Kidney (tissue), 14 donors: Measurements from ENCODE around the gene RGL1. TPM values are rescaled to one million over a fixed set of nuclear protein-coding genes. Genes with fewer than 3 reads are reported as not detected.

Experiments used
- DNase-seq, 5 donors: peaks; one replicate each; pipeline ENCODE4 v3.0.0-alpha.2; 2013 to 2020
- FAIRE-seq: peaks from 2 replicates; lab custom pipeline; 2012; peaks lifted over from hg19 to GRCh38; lab: Jason Lieb, UNC
- H3K27ac ChIP-seq, 2 donors: one replicate each; pipeline ENCODE4 v1.7.0; 2013; ENCODE audit warnings: low read depth in 2 of 2, low read length in 2 of 2, inconsistent platforms in 1 of 2
- H3K27me3 ChIP-seq: one replicate; pipeline ENCODE4 v1.7.1; 2013; ENCODE audit warnings: low read length, inconsistent platforms; ENCODE audit not compliant: control insufficient read depth, insufficient read depth
- H3K36me3 ChIP-seq, 3 donors: one replicate each; pipeline versions ENCODE4 v1.7.0 to v1.7.1; 2013; ENCODE audit warnings: low read length in 3 of 3, control low read depth in 1 of 3, inconsistent platforms in 1 of 3; ENCODE audit not compliant: insufficient read depth in 3 of 3, control insufficient read depth in 2 of 3
- H3K4me1 ChIP-seq, 3 donors: one replicate each; pipeline versions ENCODE4 v1.7.0 to v1.7.1; 2013; ENCODE audit warnings: low read length in 3 of 3, inconsistent platforms in 1 of 3, low read depth in 1 of 3; ENCODE audit not compliant: control insufficient read depth in 2 of 3, insufficient read depth in 2 of 3
- H3K4me3 ChIP-seq, 3 donors: one replicate each; pipeline versions ENCODE4 v1.7.0 to v1.8.1; 2013; ENCODE audit warnings: low read length in 3 of 3, control low read depth in 1 of 3, inconsistent platforms in 1 of 3
- H3K9ac ChIP-seq, 3 donors: one replicate each; pipeline versions ENCODE4 v1.7.0 to v1.7.1; 2013; ENCODE audit warnings: low read length in 3 of 3, control low read depth in 1 of 3, inconsistent platforms in 1 of 3
- H3K9me3 ChIP-seq, 3 donors: one replicate each; pipeline versions ENCODE4 v1.7.0 to v1.7.1; 2013; ENCODE audit warnings: low read length in 3 of 3, control low read depth in 1 of 3, inconsistent platforms in 1 of 3; ENCODE audit not compliant: control insufficient read depth in 2 of 3, insufficient read depth in 1 of 3
- intact Hi-C: fragments of 100-400 bp; cut with DNase I; formaldehyde crosslinking; loops from one replicate; pipeline ENCODE4 v1.11.1; 2022
- polyA plus RNA-seq: library from polyadenylated mRNA; stranded (reverse); fragments of 350-450 nt; fragmentation: Illumina TruSeq; extraction: RNeasy Lipid Tissue Mini Kit (QIAGEN cat#74804); gene quantifications from one replicate; pipeline ENCODE4 v1.2.3, GENCODE V29; 2014; ENCODE audit warnings: low read depth, low replicate concordance; ENCODE audit not compliant: insufficient read depth
- total RNA-seq: library from RNA; stranded (reverse); fragmentation: NEBNext Ultra II Directional; extraction: Animal tissue kit (Norgen Biotek cat#: 25700); gene quantifications from one replicate; pipeline ENCODE4 v1.2.1, GENCODE V29; 2021
- TF ChIP-seq, protein P1 (sequence below): IDR thresholded peaks from 3 replicates; pipeline ENCODE4 v1.5.1; 2012; ENCODE audit warnings: mild to moderate bottlenecking, moderate library complexity, borderline replicate concordance; ENCODE audit not compliant: insufficient read depth; ENCODE audit errors: extremely low read depth
- donor health status: control.
- donor health status: control.
- donor health status: control.
- donor health status: control.
- donor health status: control.
- donor health status: DM: yes; HTN: yes; CAD: no.
- donor health status: Normal renal cell carcinoma (clear cell type).

Gene RGL1
- total and polyA plus RNA-seq, 2 donors from 2014 or later, result 17.3 to 30.7 TPM

DNA sequence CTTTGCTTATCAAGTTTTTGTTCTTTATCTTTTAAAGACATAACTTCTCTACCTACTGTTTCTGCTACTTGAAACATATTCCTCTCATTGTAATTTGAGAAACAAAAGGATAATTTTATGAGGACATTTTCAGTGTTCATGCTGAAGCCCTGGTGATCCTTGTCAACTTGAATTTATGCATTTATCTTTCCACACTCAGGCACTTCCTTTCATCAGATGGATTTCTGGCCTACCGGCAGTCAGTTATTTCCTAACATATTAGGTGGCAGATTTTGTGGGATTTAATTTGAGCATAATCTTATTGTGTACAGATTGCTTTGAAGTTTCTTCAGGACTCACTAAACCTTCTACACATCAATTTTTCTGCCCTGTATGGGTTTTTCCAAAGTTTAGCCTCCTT, 75.0 kb downstream of the RGL1 start:
- H3K27ac ChIP-seq, result no peak overlapping the region
- no peaks in the 10 kb centered on the region for H3K27me3 ChIP-seq
- peaks cover 6 to 13% (median 7%) of the 10 kb centered on the region in 3 donors for H3K36me3 ChIP-seq
- TF ChIP-seq, protein P1, sequence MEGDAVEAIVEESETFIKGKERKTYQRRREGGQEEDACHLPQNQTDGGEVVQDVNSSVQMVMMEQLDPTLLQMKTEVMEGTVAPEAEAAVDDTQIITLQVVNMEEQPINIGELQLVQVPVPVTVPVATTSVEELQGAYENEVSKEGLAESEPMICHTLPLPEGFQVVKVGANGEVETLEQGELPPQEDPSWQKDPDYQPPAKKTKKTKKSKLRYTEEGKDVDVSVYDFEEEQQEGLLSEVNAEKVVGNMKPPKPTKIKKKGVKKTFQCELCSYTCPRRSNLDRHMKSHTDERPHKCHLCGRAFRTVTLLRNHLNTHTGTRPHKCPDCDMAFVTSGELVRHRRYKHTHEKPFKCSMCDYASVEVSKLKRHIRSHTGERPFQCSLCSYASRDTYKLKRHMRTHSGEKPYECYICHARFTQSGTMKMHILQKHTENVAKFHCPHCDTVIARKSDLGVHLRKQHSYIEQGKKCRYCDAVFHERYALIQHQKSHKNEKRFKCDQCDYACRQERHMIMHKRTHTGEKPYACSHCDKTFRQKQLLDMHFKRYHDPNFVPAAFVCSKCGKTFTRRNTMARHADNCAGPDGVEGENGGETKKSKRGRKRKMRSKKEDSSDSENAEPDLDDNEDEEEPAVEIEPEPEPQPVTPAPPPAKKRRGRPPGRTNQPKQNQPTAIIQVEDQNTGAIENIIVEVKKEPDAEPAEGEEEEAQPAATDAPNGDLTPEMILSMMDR, result no peak
- no peak overlapping the region for H3K9ac ChIP-seq
- FAIRE-seq (no peak), DNase-seq (no peak)
- intact Hi-C loops, result no loop called here
- peaks cover 12 to 19% (median 18%) of the 10 kb centered on the region in 3 donors for H3K4me1 ChIP-seq
- no peaks in the 10 kb centered on the region for H3K9me3 ChIP-seq
- H3K4me3 ChIP-seq, result no peak overlapping the region

DNA sequence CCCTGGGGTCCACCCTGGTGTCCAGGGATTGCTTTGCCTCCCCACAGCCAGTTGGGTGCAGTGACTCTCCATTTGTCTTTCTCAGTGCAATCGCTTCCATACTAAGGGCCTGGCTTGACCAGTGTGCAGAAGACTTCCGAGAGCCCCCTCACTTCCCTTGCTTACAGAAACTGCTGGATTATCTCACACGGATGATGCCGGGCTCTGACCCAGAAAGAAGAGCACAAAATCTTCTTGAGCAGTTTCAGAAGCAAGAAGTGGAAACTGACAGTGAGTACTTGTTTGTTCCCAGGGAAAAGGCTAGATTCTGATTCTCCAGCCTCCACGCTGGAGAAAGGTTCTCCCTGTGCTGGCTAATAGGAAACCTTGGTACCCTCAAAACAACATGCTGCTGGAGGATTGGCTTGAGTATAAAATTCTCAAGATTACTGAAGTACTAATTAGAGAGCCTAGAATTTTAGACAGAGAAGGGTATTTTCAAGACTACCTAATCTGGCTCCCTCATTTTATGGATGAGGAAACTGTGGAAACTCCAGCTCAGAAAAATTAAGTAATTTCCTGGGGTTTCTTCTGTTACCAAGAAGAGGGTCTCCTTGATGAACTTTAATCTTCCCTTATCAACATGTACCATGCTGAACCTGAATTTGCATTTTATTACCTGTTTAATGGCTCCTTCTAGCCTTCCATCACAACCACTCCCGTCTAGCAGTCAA, 75.8 kb downstream of the RGL1 start:
- H3K27ac ChIP-seq, result no peak overlapping the region
- H3K9ac ChIP-seq, result no peak overlapping the region

DNA sequence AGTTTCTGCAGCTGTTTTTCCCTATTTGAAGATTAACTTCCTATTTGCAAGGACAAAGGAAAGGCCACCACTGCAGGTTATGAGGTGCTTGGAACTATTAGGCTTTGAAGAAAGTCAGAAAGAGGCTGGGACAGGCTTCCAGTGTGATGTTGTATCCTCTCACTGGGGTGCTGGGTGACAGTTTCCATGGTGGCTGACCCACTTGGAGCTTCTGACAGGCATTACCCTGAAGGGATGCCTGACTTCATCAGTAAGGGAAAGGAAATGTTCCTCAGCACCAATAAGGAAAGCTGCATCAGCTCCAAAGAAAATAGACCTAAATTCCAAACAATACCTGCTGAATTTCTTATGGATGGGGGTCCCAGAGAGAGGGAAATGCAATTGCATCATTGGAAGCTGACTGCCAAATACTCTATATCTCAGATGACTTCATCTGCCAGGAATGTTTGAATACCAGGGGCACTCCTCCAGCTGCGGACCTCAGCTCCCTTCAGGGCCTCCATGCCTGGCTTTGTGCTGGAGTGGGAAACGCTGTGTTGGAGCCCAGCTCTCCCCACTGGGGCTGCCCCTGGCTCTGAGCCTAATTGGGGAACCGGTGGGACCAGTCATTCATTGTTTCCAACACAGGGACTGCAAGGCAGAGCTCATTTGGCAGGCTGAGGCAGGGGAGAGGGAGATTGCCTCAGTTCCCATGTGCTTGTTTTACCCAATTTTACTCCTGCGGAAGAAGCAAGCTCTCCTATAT, 76.6 kb downstream of the RGL1 start:
- TF ChIP-seq, protein P1, result no peak
- H3K4me1 ChIP-seq, result peaks cover 6 to 18% (median 13%) of the 10 kb centered on the region in 3 donors
- H3K36me3 ChIP-seq, result peaks cover 6 to 20% (median 7%) of the 10 kb centered on the region in 3 donors
- no peak overlapping the region for H3K27ac ChIP-seq
- no peak overlapping the region for H3K9ac ChIP-seq
- H3K4me3 ChIP-seq, result no peak overlapping the region
- no peaks in the 10 kb centered on the region for H3K9me3 ChIP-seq
- no peaks in the 10 kb centered on the region for H3K27me3 ChIP-seq
- FAIRE-seq (no peak), DNase-seq (peak; percentile 78 to 93 (median 86))
- intact Hi-C loops, result no loop called here

More for the DNA sequence above, 75.8 kb downstream of the RGL1 start:
- no peak overlapping the region for H3K4me3 ChIP-seq
- DNase-seq (no peak), FAIRE-seq (no peak)
- peaks cover 12 to 19% (median 18%) of the 10 kb centered on the region in 3 donors for H3K4me1 ChIP-seq
- TF ChIP-seq, protein P1, result no peak
- H3K36me3 ChIP-seq, result peaks cover 6 to 20% (median 7%) of the 10 kb centered on the region in 3 donors
- no peaks in the 10 kb centered on the region for H3K27me3 ChIP-seq
- no peaks in the 10 kb centered on the region for H3K9me3 ChIP-seq
- intact Hi-C loops, result no loop called here
